Measurements from ENCODE around the gene SLC10A7. TPM values are rescaled to one million over a fixed set of nuclear protein-coding genes. Genes with fewer than 3 reads are reported as not detected.

The SLC10A7 gene
- total and polyA plus RNA-seq, 2 experiments from 2014 or later: 1.9 to 2.9 TPM

GRCh38 chr4:146415829-146416228 is 105.9 kb downstream of the SLC10A7 start:
- H3K4me1 ChIP-seq (ENCODE audit: low read depth): peaks cover 7% of the 10 kb centered on the region
- H3K4me3 ChIP-seq: no peak overlapping the region
- H3K27me3 ChIP-seq: no peaks in the 10 kb centered on the region
- H3K36me3 ChIP-seq: no peaks in the 10 kb centered on the region
- TF ChIP-seq CTCF (IDR thresholded peaks at IDR 0.05; ENCODE audit: low read depth, low read length): no peak
- no peaks in the 10 kb centered on the region for H3K9me3 ChIP-seq (ENCODE audit: low read depth)
- DNase-seq (ENCODE audit: low read depth in 1 of 2, low spot score in 1 of 2): no peak
- no peak overlapping the region for H3K27ac ChIP-seq

- Histone ChIP-seq H3K27me3 (no peaks in the 10 kb centered on the region), H3K27ac (no peak overlapping the region), H3K4me1 (ENCODE audit: low read depth) (peaks cover 7% of the 10 kb centered on the region), H3K36me3 (no peaks in the 10 kb centered on the region), H3K9me3 (ENCODE audit: low read depth) (no peaks in the 10 kb centered on the region), H3K4me3 (no peak overlapping the region)
- TF ChIP-seq CTCF (IDR thresholded peaks at IDR 0.05; ENCODE audit: low read depth, low read length): no peak
- peak in 1 of 2 donors; percentile 43 for DNase-seq (ENCODE audit: low read depth in 1 of 2, low spot score in 1 of 2)
Observed at GRCh38 chr4:146407669-146408084, 114.1 kb downstream of the SLC10A7 start.

DNA sequence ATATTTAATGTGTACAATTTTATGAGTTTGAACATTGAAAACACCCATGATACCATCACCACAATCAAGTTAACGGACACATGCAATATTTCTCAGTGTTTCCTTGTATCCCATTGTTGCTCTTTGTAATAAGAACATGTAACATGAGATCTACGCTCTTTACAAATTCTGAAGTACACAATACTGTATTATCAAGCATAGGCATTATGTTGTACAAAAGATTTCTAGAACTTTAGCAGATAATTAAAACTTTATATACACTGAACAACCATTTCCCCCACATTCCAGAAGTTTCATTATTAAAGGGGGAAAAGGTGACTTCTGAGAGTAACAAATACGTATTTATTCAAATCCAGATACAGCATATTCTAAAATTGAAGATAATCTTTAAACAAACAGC is 114.5 kb downstream of the SLC10A7 start:
- H3K27me3 ChIP-seq: no peaks in the 10 kb centered on the region
- H3K36me3 ChIP-seq: no peaks in the 10 kb centered on the region
- H3K4me3 ChIP-seq: no peak overlapping the region
- H3K9me3 ChIP-seq (ENCODE audit: low read depth): no peaks in the 10 kb centered on the region
- peaks cover 7% of the 10 kb centered on the region for H3K4me1 ChIP-seq (ENCODE audit: low read depth)
- no peak for DNase-seq (ENCODE audit: low read depth in 1 of 2, low spot score in 1 of 2)
- H3K27ac ChIP-seq: no peak overlapping the region
- no peak for TF ChIP-seq CTCF (IDR thresholded peaks at IDR 0.05; ENCODE audit: low read depth, low read length)

GRCh38 chr4:146401274-146401673 is 120.5 kb downstream of the SLC10A7 start:
- no peaks in the 10 kb centered on the region for H3K9me3 ChIP-seq (ENCODE audit: low read depth)
- no peaks in the 10 kb centered on the region for H3K36me3 ChIP-seq
- no peak for TF ChIP-seq CTCF (IDR thresholded peaks at IDR 0.05; ENCODE audit: low read depth, low read length)
- H3K4me3 ChIP-seq: no peak overlapping the region
- peak in 1 of 2 donors; percentile 62 for DNase-seq (ENCODE audit: low read depth in 1 of 2, low spot score in 1 of 2)
- no peak overlapping the region for H3K27ac ChIP-seq
- no peaks in the 10 kb centered on the region for H3K4me1 ChIP-seq (ENCODE audit: low read depth)
- no peaks in the 10 kb centered on the region for H3K27me3 ChIP-seq

DNA sequence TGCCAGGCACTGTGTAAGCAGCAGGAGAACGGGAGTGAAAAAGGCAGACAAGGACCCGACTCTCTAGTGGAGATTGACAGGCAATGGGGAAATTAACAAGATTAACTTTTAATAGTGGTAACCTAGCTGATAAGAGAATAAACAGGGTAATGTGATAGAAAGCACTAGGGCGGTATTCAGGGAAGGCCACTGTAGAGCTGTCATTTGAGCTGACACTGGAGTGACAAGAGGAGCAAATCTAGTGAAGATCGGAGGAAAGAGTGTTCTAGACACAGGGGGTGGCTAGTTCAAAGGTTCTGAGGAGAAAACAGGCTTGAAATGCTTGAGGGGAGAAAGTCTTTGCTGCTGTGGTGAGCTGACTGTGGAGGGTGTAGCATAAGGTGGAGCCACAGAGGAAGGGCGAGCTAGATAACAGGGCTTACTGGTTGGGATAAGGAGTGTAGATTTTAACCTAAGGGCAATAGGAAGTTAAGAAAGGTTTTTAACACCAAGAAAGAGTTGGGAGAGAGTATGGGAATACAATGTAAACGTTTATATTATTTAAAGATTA is 122.8 kb downstream of the SLC10A7 start:
- Histone ChIP-seq H3K27me3 (no peaks in the 10 kb centered on the region), H3K9me3 (ENCODE audit: low read depth) (no peaks in the 10 kb centered on the region), H3K4me3 (no peak overlapping the region), H3K36me3 (no peaks in the 10 kb centered on the region), H3K27ac (no peak overlapping the region), H3K4me1 (ENCODE audit: low read depth) (no peaks in the 10 kb centered on the region)
- DNase-seq (ENCODE audit: low read depth in 1 of 2, low spot score in 1 of 2): no peak
- no peak for TF ChIP-seq CTCF (IDR thresholded peaks at IDR 0.05; ENCODE audit: low read depth, low read length)

Data from cardiac muscle cell (in vitro differentiated cells and primary cell).